Measurements from ENCODE around the gene ING2.
"Not testable (repeated sequence)": the region's sequence is repeated elsewhere in the genome, so short reads cannot be mapped to it uniquely, and the experiment has no call there.

Gene ING2

GRCh38 chr4:183550345-183551093 lies 45.7 kb downstream of the ING2 start:
- no peak for DNase-seq

DNA sequence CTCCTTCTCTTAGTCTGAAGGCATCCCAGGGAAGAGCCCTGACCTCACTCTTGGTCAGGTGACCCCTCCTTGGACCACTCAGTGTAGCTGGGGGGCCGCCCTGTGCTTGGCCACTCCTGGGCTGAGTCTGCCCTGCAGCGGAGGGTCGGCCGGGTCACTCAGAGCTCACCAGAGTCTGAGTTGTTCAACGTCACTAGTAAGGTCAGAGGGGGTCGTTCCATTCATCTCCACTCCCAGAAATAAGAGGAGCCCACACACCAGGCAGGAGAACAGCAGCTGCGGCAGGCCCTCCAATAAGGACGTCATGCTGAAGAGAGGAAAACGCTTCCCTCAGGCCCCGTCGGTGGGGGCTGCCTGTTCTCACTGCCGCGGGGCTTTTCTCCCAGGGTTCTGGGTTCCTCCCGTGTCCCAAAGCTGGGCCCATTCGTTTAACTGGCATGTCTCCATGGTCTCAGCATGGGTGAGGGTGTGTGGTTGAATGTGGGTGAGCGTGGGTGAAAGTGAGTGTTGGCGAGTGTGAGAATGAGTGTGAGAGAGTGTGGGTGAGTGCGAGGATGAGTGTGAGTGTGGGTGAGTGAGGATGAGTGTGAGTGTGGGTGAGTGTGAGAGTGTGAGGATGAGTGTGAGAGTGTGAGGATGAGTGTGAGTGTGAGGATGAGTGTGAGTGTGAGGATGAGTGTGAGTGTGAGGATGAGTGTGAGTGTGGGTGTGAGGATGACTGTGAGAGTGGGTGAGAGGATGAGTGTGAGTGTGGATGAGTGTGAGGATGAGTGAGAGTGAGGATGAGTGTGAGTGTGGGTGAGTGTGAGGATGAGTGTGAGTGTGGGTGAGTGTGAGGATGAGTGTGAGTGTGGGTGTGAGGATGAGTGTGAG lies 47.7 kb downstream of the ING2 start:
- no peak for DNase-seq

DNA sequence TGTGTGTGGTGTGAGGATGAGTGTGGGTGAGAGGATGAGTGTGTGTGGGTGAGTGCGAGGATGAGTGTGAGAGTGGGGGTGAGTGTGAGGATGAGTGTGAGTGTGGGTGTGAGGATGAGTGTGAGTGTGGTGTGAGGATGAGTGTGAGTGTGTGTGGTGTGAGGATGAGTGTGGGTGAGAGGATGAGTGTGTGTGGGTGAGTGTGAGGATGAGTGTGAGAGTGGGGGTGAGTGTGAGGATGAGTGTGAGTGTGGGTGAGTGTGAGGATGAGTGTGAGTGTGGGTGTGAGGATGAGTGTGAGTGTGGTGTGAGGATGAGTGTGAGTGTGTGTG lies 48.3 kb downstream of the ING2 start:
- DNase-seq = not testable (repeated sequence)

GRCh38 chr4:183553601-183554345 lies 48.9 kb downstream of the ING2 start:
- DNase-seq = no peak

DNA sequence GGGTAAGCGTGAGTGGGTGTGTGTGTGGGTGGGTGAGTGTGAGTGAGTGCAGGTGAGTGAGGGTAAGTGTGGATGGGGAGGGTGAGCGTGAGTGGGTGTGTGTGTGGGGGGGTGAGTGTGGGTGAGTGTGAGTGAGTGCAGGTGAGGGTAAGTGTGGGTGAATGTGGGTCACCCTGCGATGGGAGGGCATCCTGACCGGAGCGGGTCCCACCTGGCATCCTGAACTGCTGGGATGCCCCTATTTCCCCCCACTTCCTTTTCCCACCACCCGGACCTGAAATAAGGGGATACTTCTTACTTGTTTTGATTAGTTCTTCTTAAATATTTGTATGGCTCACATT lies 49.5 kb downstream of the ING2 start:
- DNase-seq = no peak

GRCh38 chr4:183554878-183555585 lies 50.2 kb downstream of the ING2 start:
- DNase-seq = no peak

DNA sequence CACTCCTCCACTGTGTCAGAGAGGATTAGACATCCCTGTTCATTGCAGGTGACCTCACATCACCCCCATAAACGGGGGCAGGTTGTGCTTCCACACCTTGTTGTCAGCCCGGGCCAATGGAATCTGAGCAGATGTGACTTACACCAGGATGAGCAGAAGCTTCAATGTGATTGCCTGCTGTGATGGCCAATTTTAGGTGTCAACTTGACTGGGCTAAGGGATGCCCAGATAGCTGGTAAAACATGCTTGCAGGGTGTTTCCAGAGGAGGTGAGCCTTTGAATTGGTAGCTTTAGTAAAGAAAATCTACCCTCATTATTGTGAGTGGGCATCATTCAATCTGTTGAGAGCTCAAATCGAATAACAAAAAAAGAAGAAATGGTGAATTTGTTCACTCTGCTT lies 52.1 kb downstream of the ING2 start:
- DNase-seq = no peak

DNA sequence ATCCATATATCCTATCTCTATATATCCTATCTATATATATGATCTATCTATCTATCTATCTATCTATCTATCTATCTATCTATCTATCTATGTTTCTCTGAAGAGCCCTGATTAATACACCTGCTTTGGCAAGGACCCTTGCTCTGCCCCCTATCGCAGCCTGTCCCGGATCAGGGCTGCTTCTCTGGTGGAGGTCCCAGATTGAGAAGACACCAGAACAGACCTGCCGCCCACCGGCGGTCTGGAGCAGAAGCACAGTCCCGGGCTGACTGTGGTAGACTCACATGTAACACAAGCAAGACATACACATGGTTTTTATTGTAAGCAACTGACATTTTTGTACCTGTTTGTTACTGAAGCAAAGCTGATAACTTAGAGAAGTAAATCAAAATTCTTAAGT lies 52.8 kb downstream of the ING2 start:
- DNase-seq = no peak

DNA sequence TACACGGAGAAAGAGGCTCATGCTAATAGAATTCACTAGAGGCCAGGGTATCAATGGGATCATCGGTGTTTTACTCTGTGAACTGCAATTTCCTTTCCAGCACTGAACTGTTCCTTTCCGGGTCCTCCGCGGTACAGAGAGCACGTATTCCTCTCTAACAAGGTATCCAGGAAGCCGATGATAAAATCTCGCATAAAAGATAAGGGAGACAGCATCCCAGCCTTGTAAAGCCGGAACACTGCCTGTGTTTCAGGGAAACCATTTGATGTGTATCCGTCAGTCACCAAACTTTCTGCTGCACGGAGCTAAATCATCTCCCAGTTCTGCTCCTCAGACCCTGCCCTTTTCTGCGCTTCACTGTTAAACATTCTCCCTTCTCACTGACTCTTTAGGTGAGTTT lies 54.0 kb downstream of the ING2 start:
- no peak for DNase-seq

- DNase-seq = no peak
These were observed 57.0 kb downstream of the ING2 start for GRCh38 chr4:183561905-183562304.

All from DMS79 treated with DMSO at 0.1 percent for 48 hours (cell line).